ENCODE data around the gene HEMK1.

Gene HEMK1

DNA sequence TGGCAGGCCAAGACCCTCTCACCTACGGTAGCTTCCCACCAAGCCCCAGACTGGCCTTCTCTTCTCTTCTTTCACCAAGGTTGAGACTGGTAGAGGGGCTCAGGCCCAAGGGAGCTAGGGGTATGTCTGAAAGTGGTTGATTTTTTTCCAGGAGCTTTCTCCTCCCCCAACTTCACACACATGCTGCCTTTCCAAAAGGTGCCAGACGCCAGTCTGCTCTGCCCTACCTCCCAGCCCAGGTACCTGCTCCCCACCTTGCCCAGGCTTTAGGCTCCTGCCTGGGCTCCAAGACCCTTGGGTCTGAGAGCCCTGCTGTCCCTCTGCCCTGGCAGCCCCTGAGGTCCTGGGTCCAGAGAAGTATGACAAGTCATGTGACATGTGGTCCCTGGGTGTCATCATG is 76.1 kb downstream of the HEMK1 start:
- no peak for DNase-seq (ENCODE audit: low spot score)

Measured in ecto neural progenitor cell (in vitro differentiated cells).